HG02798 (cell line): ENCODE results near the gene BABAM1.

Source experiments
- ATAC-seq: cut with Tn5 transposase; IDR thresholded peaks from one replicate; pipeline ENCODE4 v1.9.1; 2021; ENCODE audit warnings: mild to moderate bottlenecking; ENCODE audit not compliant: unreplicated experiment, poor library complexity

Gene BABAM1

GRCh38 chr19:17320435-17320834 is 53.2 kb downstream of the BABAM1 start:
- no peak for ATAC-seq

- ATAC-seq, result no peak
Measured at GRCh38 chr19:17321655-17322489, 54.6 kb downstream of the BABAM1 start.

- no peak for ATAC-seq
Measured at GRCh38 chr19:17322854-17323253, 55.6 kb downstream of the BABAM1 start.

- no peak for ATAC-seq
Measured at GRCh38 chr19:17323300-17323963, 56.2 kb downstream of the BABAM1 start.

GRCh38 chr19:17323964-17324332 is 56.7 kb downstream of the BABAM1 start:
- no peak for ATAC-seq

- no peak for ATAC-seq
Measured at GRCh38 chr19:17324357-17325114, 57.3 kb downstream of the BABAM1 start.

GRCh38 chr19:17325133-17325532 is 57.9 kb downstream of the BABAM1 start:
- ATAC-seq, result no peak

GRCh38 chr19:17325881-17326594 is 58.8 kb downstream of the BABAM1 start:
- no peak for ATAC-seq

- no peak for ATAC-seq
Measured at GRCh38 chr19:17326595-17326966, 59.3 kb downstream of the BABAM1 start.

GRCh38 chr19:17327068-17327653 is 59.9 kb downstream of the BABAM1 start:
- ATAC-seq, result no peak

- ATAC-seq, result no peak
Measured at GRCh38 chr19:17327654-17328516, 60.6 kb downstream of the BABAM1 start.
